ENCODE results near the gene ZNF248.
"Not testable (repeated sequence)": the region's sequence is repeated elsewhere in the genome, so short reads cannot be mapped to it uniquely, and the experiment has no call there.

The ZNF248 gene

GRCh38 chr10:37739181-37739580 lies 118.2 kb downstream of the ZNF248 start:
- DNase-seq: no peak

GRCh38 chr10:37738241-37738640 lies 119.2 kb downstream of the ZNF248 start:
- not testable (repeated sequence) for DNase-seq

- DNase-seq: no peak
Measured at GRCh38 chr10:37737336-37737735, 120.1 kb downstream of the ZNF248 start.

GRCh38 chr10:37736120-37736519 lies 121.3 kb downstream of the ZNF248 start:
- DNase-seq: no peak

- DNase-seq: no peak
Measured at GRCh38 chr10:37734971-37735370, 122.4 kb downstream of the ZNF248 start.
